Cardiac fibroblast (primary cell): ENCODE results near the gene TSR1.

Experiments
- DNase-seq, 2 donors: peaks; one replicate each; pipeline versions ENCODE4 v3.0.0 to v3.0.0-alpha.2; 2010; ENCODE audit warnings: low read depth in 2 of 2
- H3K4me3 ChIP-seq, 2 donors: replicated peaks in 1 of 2; 1 replicate in 1 of 2; 2 replicates in 1 of 2; pipeline ENCODE4 v1.5.1; 2011; ENCODE audit warnings: low read depth in 2 of 2, low read length in 2 of 2, mild to moderate bottlenecking in 2 of 2, moderate library complexity in 1 of 2
- TF ChIP-seq, protein P1 (sequence below): IDR thresholded peaks from one replicate; pipeline ENCODE4 v1.5.1; 2011; ENCODE audit warnings: low read depth, mild to moderate bottlenecking, low read length, inconsistent platforms

TSR1 gene

DNA sequence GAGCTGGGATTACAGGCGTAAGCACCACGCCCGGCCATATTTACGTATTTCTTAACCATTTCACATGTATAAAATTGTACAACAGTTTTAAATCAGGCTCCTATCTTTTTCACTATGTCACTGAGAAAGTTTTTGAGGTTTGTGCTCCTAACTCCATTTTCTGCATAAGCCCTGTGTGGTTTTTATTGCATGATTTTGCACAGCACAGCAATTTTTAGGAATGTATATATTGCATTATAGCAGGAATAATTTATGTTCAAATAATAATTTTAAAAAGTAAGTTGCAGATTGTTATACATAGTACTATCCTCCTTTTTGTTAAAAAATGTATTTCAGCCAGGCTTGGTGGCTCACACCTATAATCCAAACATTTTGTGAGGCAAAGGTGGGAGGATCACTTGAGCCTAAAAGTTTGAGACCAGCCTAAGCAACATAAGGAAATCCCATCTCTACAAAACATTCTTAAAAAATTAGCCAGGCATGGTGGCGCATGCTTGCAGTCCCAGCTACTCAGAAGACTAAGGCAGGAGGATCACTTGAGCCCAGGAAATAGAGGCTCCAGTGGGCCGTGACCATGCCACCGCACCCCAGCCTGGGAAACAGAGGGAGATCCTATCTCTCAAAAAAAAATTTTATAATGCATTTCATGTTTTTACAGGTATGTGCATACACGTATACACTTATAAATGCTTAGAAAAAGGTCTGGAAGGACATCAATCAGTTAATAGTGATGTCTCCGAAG lies 58.7 kb downstream of the TSR1 start:
- no peak overlapping the region for H3K4me3 ChIP-seq
- TF ChIP-seq, protein P1, sequence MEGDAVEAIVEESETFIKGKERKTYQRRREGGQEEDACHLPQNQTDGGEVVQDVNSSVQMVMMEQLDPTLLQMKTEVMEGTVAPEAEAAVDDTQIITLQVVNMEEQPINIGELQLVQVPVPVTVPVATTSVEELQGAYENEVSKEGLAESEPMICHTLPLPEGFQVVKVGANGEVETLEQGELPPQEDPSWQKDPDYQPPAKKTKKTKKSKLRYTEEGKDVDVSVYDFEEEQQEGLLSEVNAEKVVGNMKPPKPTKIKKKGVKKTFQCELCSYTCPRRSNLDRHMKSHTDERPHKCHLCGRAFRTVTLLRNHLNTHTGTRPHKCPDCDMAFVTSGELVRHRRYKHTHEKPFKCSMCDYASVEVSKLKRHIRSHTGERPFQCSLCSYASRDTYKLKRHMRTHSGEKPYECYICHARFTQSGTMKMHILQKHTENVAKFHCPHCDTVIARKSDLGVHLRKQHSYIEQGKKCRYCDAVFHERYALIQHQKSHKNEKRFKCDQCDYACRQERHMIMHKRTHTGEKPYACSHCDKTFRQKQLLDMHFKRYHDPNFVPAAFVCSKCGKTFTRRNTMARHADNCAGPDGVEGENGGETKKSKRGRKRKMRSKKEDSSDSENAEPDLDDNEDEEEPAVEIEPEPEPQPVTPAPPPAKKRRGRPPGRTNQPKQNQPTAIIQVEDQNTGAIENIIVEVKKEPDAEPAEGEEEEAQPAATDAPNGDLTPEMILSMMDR: no peak
- no peak for DNase-seq

DNA sequence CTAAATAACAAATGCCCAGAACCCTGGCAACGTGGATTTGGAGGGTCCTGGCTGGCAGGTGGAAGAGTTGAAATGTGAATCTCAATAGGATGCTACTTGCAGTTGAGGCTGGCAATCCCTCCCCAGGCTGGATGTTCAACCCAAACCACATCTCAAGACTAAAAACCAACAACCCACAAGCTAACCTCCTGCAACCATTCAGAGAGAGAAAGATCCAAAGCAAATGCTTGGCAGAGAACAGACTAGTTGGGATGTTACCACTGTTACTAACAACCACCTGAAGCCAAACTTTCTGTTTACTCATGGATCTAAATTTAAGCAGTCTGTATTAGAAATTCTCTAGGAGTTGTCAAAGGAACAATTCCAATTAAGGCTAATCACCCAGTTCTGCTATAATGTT lies 60.5 kb downstream of the TSR1 start:
- TF ChIP-seq, protein P1: no peak
- no peak overlapping the region for H3K4me3 ChIP-seq
- no peak for DNase-seq

DNA sequence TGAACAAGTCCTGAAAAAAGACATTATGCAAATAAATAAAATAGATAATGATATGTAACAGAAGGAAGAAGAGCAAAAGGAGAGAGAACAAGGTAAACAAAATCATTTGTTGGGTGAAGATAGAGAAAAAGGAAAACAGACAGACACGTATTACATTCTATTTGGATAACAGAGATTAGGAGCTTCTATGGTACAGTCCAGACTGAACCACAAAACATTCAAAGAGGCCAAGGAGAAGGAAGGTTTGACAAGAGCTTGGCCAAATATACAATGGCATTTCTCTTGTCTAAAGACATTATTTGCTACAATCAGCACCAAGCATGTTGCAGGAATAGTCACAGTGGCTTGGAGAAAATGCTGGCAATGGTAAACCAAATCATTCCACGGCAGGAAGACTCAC lies 61.8 kb downstream of the TSR1 start:
- no peak for DNase-seq
- no peak overlapping the region for H3K4me3 ChIP-seq
- TF ChIP-seq, protein P1: no peak
